IMR-90 (cell line): ENCODE measurements around the gene CCDC138. TPM values are rescaled to one million over a fixed set of nuclear protein-coding genes. Genes with fewer than 3 reads are reported as not detected.

ENCODE experiments used
- ATAC-seq: fragments of 200-7000 bp; cut with Tn5 transposase; 2 replicates; pipeline ENCODE4 v1.9.1; 2020; ENCODE audit warnings: low read depth, mild to moderate bottlenecking, moderate library complexity
- BruUV-seq: library from RNA; stranded (reverse); fragments of 400-500 nt; replicated peaks from 2 replicates; lab custom pipeline; 2021; lab: Mats Ljungman, UMichigan
- CTCF ChIA-PET: fragments of 300-600 bp; formaldehyde crosslinking; extraction: SDS; loops from one replicate; lab custom pipeline; 2021; ENCODE audit warnings: antibody characterized with exemption; lab: Yijun Ruan, JAX
- POLR2A ChIA-PET: fragments of 300-600 bp; sonication (Branson Sonifier 250); formaldehyde crosslinking; loops from one replicate; lab custom pipeline; 2022; ENCODE audit warnings: antibody characterized with exemption; ENCODE audit not compliant: unreplicated experiment; lab: Charles Lee
- DNase-seq: peaks from one replicate; pipeline ENCODE4 v3.0.0; 2013
- H2AFZ ChIP-seq: replicated peaks from 2 replicates; pipeline ENCODE3; 2013; ENCODE audit warnings: low read length, mild to moderate bottlenecking; ENCODE audit not compliant: poor library complexity
- H2AK5ac ChIP-seq: 2 replicates; pipeline ENCODE4 v1.6.1; 2013; ENCODE audit warnings: low read depth, low read length, inconsistent platforms
- H2AK9ac ChIP-seq: replicated peaks from 2 replicates; pipeline ENCODE3; 2013; ENCODE audit warnings: mild to moderate bottlenecking, low read depth, low read length, moderate library complexity; ENCODE audit not compliant: poor library complexity
- H2BK120ac ChIP-seq: 2 replicates; pipeline ENCODE4 v1.6.1; 2013; ENCODE audit warnings: low read depth, low read length, inconsistent platforms
- H2BK15ac ChIP-seq: 3 replicates; pipeline ENCODE4 v1.6.1; 2013; ENCODE audit warnings: low read depth, low read length, inconsistent platforms
- H2BK20ac ChIP-seq: 2 replicates; pipeline ENCODE4 v1.6.1; 2013; ENCODE audit warnings: low read depth, mild to moderate bottlenecking, inconsistent platforms, low read length, moderate library complexity
- H2BK5ac ChIP-seq: 2 replicates; pipeline ENCODE4 v1.6.1; 2013; ENCODE audit warnings: mild to moderate bottlenecking, low read depth, low read length, inconsistent platforms; ENCODE audit not compliant: poor library complexity, severe bottlenecking
- H3K14ac ChIP-seq: replicated peaks from 2 replicates; pipeline ENCODE4 v1.6.1; 2013; ENCODE audit warnings: low read depth, low read length, inconsistent platforms
- H3K18ac ChIP-seq: 2 replicates; pipeline ENCODE4 v1.6.1; 2013; ENCODE audit warnings: low read depth, low read length, control low read depth
- H3K23ac ChIP-seq: 2 replicates; pipeline ENCODE4 v1.6.1; 2013; ENCODE audit warnings: low read depth, low read length, inconsistent platforms
- H3K27ac ChIP-seq: 2 replicates; pipeline ENCODE4 v1.5.1; 2013; ENCODE audit warnings: mild to moderate bottlenecking, control low read depth, low read length; ENCODE audit not compliant: insufficient read depth
- H3K27me3 ChIP-seq: 2 replicates; pipeline ENCODE4 v1.6.1; 2013; ENCODE audit warnings: low read length; ENCODE audit not compliant: control insufficient read depth, insufficient read depth
- H3K36me3 ChIP-seq: 2 replicates; pipeline ENCODE4 v1.6.1; 2013; ENCODE audit warnings: low read length, mixed read lengths; ENCODE audit not compliant: control insufficient read depth, insufficient read depth
- H3K4ac ChIP-seq: 2 replicates; pipeline ENCODE4 v1.6.1; 2013; ENCODE audit warnings: low read depth, low read length, inconsistent platforms
- H3K4me1 ChIP-seq: 2 replicates; pipeline ENCODE4 v1.6.1; 2013; ENCODE audit warnings: low read length, mixed read lengths; ENCODE audit not compliant: control insufficient read depth, insufficient read depth
- H3K4me2 ChIP-seq: 2 replicates; pipeline ENCODE4 v1.6.1; 2013; ENCODE audit warnings: low read depth, mild to moderate bottlenecking, control low read depth, low read length, moderate library complexity
- H3K4me3 ChIP-seq: 2 replicates; pipeline ENCODE4 v1.5.1; 2013; ENCODE audit warnings: low read depth, mild to moderate bottlenecking, control low read depth, low read length, moderate library complexity; ENCODE audit not compliant: insufficient read depth
- H3K56ac ChIP-seq: 2 replicates; pipeline ENCODE4 v1.6.1; 2013; ENCODE audit warnings: low read length, inconsistent platforms; ENCODE audit not compliant: insufficient read depth; ENCODE audit errors: extremely low read depth
- H3K79me1 ChIP-seq, 2 experiments: 2 replicates each; pipeline ENCODE4 v1.6.1; 2013; ENCODE audit warnings: low read length in 2 of 2, inconsistent platforms in 1 of 2, low read depth in 1 of 2
- H3K9ac ChIP-seq: 2 replicates; pipeline ENCODE4 v1.6.1; 2013; ENCODE audit warnings: low read depth, low read length, control low read depth
- H3K9me1 ChIP-seq: 2 replicates; pipeline ENCODE4 v1.6.1; 2013; ENCODE audit warnings: low read length, inconsistent platforms; ENCODE audit not compliant: insufficient read depth
- H3K9me3 ChIP-seq: 2 replicates; pipeline ENCODE4 v1.6.1; 2013; ENCODE audit warnings: low read length; ENCODE audit not compliant: control insufficient read depth, insufficient read depth
- H4K20me1 ChIP-seq: 2 replicates; pipeline ENCODE4 v1.6.1; 2013; ENCODE audit warnings: low read length, inconsistent platforms; ENCODE audit not compliant: insufficient read depth
- H4K5ac ChIP-seq: 2 replicates; pipeline ENCODE4 v1.6.1; 2013; ENCODE audit warnings: mild to moderate bottlenecking, low read depth, low read length, control low read depth
- H4K8ac ChIP-seq, 2 experiments: 2 replicates each; pipeline ENCODE4 v1.6.1; 2013; ENCODE audit warnings: low read depth in 2 of 2, low read length in 2 of 2, control low read depth in 1 of 2, inconsistent platforms in 1 of 2
- H4K91ac ChIP-seq: 2 replicates; pipeline ENCODE4 v1.6.1; 2013; ENCODE audit warnings: low read depth, low read length, inconsistent platforms; ENCODE audit not compliant: insufficient read depth
- BHLHE40 ChIP-seq: fragments of 150-350 bp; IDR thresholded peaks from 2 replicates; pipeline ENCODE4 v1.6.1; 2016; ENCODE audit warnings: mild to moderate bottlenecking, low read depth, low read length
- CEBPB ChIP-seq: IDR thresholded peaks from 2 replicates; pipeline ENCODE4 v1.6.1; 2012; ENCODE audit warnings: low read depth, low read length, improper control_type of control experiment
- CHD1 ChIP-seq: IDR thresholded peaks from 2 replicates; pipeline ENCODE4 v1.6.1; 2012; ENCODE audit warnings: low read depth, low read length, improper control_type of control experiment
- CTCF ChIP-seq: conservative IDR thresholded peaks from 2 replicates; pipeline ENCODE4 v1.5.1; 2012; ENCODE audit warnings: mild to moderate bottlenecking, low read depth, low read length, improper control_type of control experiment
- ELK1 ChIP-seq: fragments of 150-350 bp; IDR thresholded peaks from 2 replicates; pipeline ENCODE4 v1.6.1; 2016; ENCODE audit warnings: low read depth, mild to moderate bottlenecking, low read length, moderate library complexity, borderline replicate concordance
- FOS ChIP-seq: fragments of 150-350 bp; IDR thresholded peaks from 2 replicates; pipeline ENCODE4 v1.6.1; 2016; ENCODE audit warnings: low read depth, low read length
- MAFK ChIP-seq: IDR thresholded peaks from 2 replicates; pipeline ENCODE4 v1.6.1; 2012; ENCODE audit warnings: low read depth, low read length, improper control_type of control experiment
- MAZ ChIP-seq: IDR thresholded peaks from 2 replicates; pipeline ENCODE4 v1.6.1; 2012; ENCODE audit warnings: low read depth, mild to moderate bottlenecking, low read length, improper control_type of control experiment, moderate library complexity, borderline replicate concordance
- MXI1 ChIP-seq: IDR thresholded peaks from 2 replicates; pipeline ENCODE4 v1.6.1; 2012; ENCODE audit warnings: low read depth, mild to moderate bottlenecking, low read length, moderate library complexity, borderline replicate concordance
- NFE2L2 ChIP-seq: fragments of 150-350 bp; IDR thresholded peaks from 2 replicates; pipeline ENCODE4 v1.6.1; 2016; ENCODE audit warnings: low read depth, mild to moderate bottlenecking, low read length
- POLR2A ChIP-seq: IDR thresholded peaks from 2 replicates; pipeline ENCODE4 v1.6.1; 2012; ENCODE audit warnings: mild to moderate bottlenecking, low read depth, low read length
- RAD21 ChIP-seq: IDR thresholded peaks from 2 replicates; pipeline ENCODE4 v1.6.1; 2012; ENCODE audit warnings: low read length, improper control_type of control experiment
- RCOR1 ChIP-seq: IDR thresholded peaks from 2 replicates; pipeline ENCODE4 v1.6.1; 2012; ENCODE audit warnings: mild to moderate bottlenecking, low read length, improper control_type of control experiment; ENCODE audit not compliant: insufficient replicate concordance
- RFX5 ChIP-seq: IDR thresholded peaks from 2 replicates; pipeline ENCODE4 v1.8.0; 2012; ENCODE audit warnings: low read depth, mild to moderate bottlenecking, low read length, moderate library complexity
- SMC3 ChIP-seq: fragments of 150-350 bp; IDR thresholded peaks from 2 replicates; pipeline ENCODE4 v1.6.1; 2016; ENCODE audit warnings: low read depth, mild to moderate bottlenecking, antibody characterized with exemption, low read length, moderate library complexity
- USF2 ChIP-seq: fragments of 150-350 bp; IDR thresholded peaks from 2 replicates; pipeline ENCODE4 v1.6.1; 2017; ENCODE audit warnings: mild to moderate bottlenecking, antibody characterized with exemption, low read length, low read depth
- WGBS, 2 experiments: methylation state at CpG; one replicate each; pipeline versions ENCODE4 v1.1.5 to v1.1.7; 2013; ENCODE audit warnings: missing lambda C conversion rate in 2 of 2; ENCODE audit not compliant: insufficient read length in 1 of 2; ENCODE audit errors: extremely low coverage in 2 of 2; 5-methylcytosine and 5-hydroxymethylcytosine counted together
- dilution Hi-C: fragments of 300-500 bp; cut with HindIII; formaldehyde crosslinking; loops from one replicate; pipeline ENCODE4 v1.14.3; 2018; ENCODE audit warnings: low sequenced_read_pairs; ENCODE audit not compliant: unreplicated experiment
- in situ Hi-C: fragments of 300-500 bp; cut with MboI; formaldehyde crosslinking; loops from 3 replicates; pipeline ENCODE4 v1.14.3; 2019; ENCODE audit warnings: low sequenced_read_pairs, inconsistent platforms, mixed read lengths
- intact Hi-C: fragments of 100-400 bp; cut with micrococcal nuclease; formaldehyde crosslinking; loops from 2 replicates; pipeline ENCODE4 v1.10.0; 2022
- polyA plus RNA-seq, 3 experiments: library from polyadenylated mRNA; depleted of rRNA; stranded (reverse); fragments of >200 nt; gene quantifications; 2 replicates each; pipeline ENCODE4 v1.2.3, GENCODE V29; 2012; ENCODE audit warnings: low replicate concordance in 1 of 3
- total RNA-seq: library from RNA; depleted of rRNA; stranded (reverse); fragments of >200 nt; gene quantifications from 2 replicates; pipeline ENCODE4 v1.2.3, GENCODE V29; 2012

Gene CCDC138
- total and polyA plus RNA-seq, 2 of the 4 experiments (the other 2 are of a cell fraction): 1.5 to 2.9 TPM

GRCh38 chr2:108835040-108835439 lies 48.5 kb downstream of the CCDC138 start:
- Histone ChIP-seq H2AK9ac (no peak overlapping the region), H3K27ac (no peak overlapping the region), H2BK120ac (no peak overlapping the region), H2AK5ac (no peak overlapping the region), H4K20me1 (no peaks in the 10 kb centered on the region), H3K23ac (no peak overlapping the region), H4K5ac (no peak overlapping the region), H3K79me1 (no peaks in the 10 kb centered on the region), H3K4ac (no peak overlapping the region), H2BK5ac (no peak overlapping the region), H3K4me1 (no peaks in the 10 kb centered on the region), H4K8ac (no peak overlapping the region), H3K9me1 (no peaks in the 10 kb centered on the region), H3K27me3 (no peaks in the 10 kb centered on the region), H3K14ac (no peak overlapping the region), H3K36me3 (peaks cover 2% of the 10 kb centered on the region; the same call in 1 of the 2 replicates), H3K9ac (no peak overlapping the region), H3K56ac (no peak overlapping the region), H3K4me3 (no peak overlapping the region), H4K91ac (no peak overlapping the region), H3K18ac (no peak overlapping the region), H3K9me3 (no peaks in the 10 kb centered on the region), H2AFZ (no peak overlapping the region), H3K4me2 (no peak overlapping the region), H2BK20ac (no peak overlapping the region), H2BK15ac (no peak overlapping the region)
- ATAC-seq (no peak), DNase-seq (no peak)
- in situ Hi-C loops (no loop called here), dilution Hi-C loops (no loop called here), intact Hi-C loops (no loop called here)
- no CpG with 5 or more reads among the region's 1 CpG for WGBS, 2 experiments
- TF ChIP-seq RAD21 (no peak), USF2 (no peak), BHLHE40 (no peak), MAZ (no peak), FOS (no peak), CTCF (no peak), POLR2A (no peak), MAFK (no peak), ELK1 (no peak), NFE2L2 (no peak), RFX5 (no peak), CHD1 (no peak), CEBPB (no peak), MXI1 (no peak), SMC3 (no peak), RCOR1 (no peak)
- POLR2A ChIA-PET: no interaction called here
- CTCF ChIA-PET: no interaction called here
- BruUV-seq: no TSS peak
